DMS 273 (cell line): ENCODE data around the gene SOCS2.
"Not testable (repeated sequence)": the region's sequence is repeated elsewhere in the genome, so short reads cannot be mapped to it uniquely, and the experiment has no call there.

Experiments
- DNase-seq: peaks from one replicate; lab custom pipeline; 2025; ENCODE audit not compliant: unreplicated experiment; lab: John Stamatoyannopoulos, UW

SOCS2 gene

GRCh38 chr12:93592641-93593406 is 20.3 kb downstream of the SOCS2 start:
- DNase-seq: no peak

GRCh38 chr12:93593843-93594242 is 21.4 kb downstream of the SOCS2 start:
- no peak for DNase-seq

- no peak for DNase-seq
Observed at GRCh38 chr12:93594766-93595311, 22.4 kb downstream of the SOCS2 start.

GRCh38 chr12:93595351-93595750 is 22.9 kb downstream of the SOCS2 start:
- no peak for DNase-seq

GRCh38 chr12:93597608-93598007 is 25.1 kb downstream of the SOCS2 start:
- DNase-seq: no peak

- DNase-seq: no peak
Observed at GRCh38 chr12:93599192-93599591, 26.7 kb downstream of the SOCS2 start.

GRCh38 chr12:93601591-93601990 is 29.1 kb downstream of the SOCS2 start:
- DNase-seq: no peak

- no peak for DNase-seq
Observed at GRCh38 chr12:93602897-93603668, 30.6 kb downstream of the SOCS2 start.

GRCh38 chr12:93603762-93604161 is 31.3 kb downstream of the SOCS2 start:
- no peak for DNase-seq

GRCh38 chr12:93608313-93608712 is 35.8 kb downstream of the SOCS2 start:
- DNase-seq: no peak

GRCh38 chr12:93609281-93610192 is 37.1 kb downstream of the SOCS2 start:
- no peak for DNase-seq

- DNase-seq: no peak
Observed at GRCh38 chr12:93612776-93613175, 40.3 kb downstream of the SOCS2 start.

- no peak for DNase-seq
Observed at GRCh38 chr12:93614917-93615596, 42.6 kb downstream of the SOCS2 start.

- DNase-seq: no peak
Observed at GRCh38 chr12:93616584-93617101, 44.2 kb downstream of the SOCS2 start.

GRCh38 chr12:93618891-93619410 is 46.5 kb downstream of the SOCS2 start:
- no peak for DNase-seq

- no peak for DNase-seq
Observed at GRCh38 chr12:93621986-93622385, 49.5 kb downstream of the SOCS2 start.

GRCh38 chr12:93622485-93622884 is 50.0 kb downstream of the SOCS2 start:
- DNase-seq: no peak

- no peak for DNase-seq
Observed at GRCh38 chr12:93624595-93625294, 52.3 kb downstream of the SOCS2 start.

GRCh38 chr12:93625295-93625645 is 52.8 kb downstream of the SOCS2 start:
- not testable (repeated sequence) for DNase-seq
